ENCODE data around the gene ACER2. TPM values are rescaled to one million over a fixed set of nuclear protein-coding genes. Genes with fewer than 3 reads are reported as not detected.
"Not testable (repeated sequence)": the region's sequence is repeated elsewhere in the genome, so short reads cannot be mapped to it uniquely, and the experiment has no call there.

ACER2 gene
- total RNA-seq, 2 donors from 2014 or later, result 2.4 to 2.8 TPM

DNA sequence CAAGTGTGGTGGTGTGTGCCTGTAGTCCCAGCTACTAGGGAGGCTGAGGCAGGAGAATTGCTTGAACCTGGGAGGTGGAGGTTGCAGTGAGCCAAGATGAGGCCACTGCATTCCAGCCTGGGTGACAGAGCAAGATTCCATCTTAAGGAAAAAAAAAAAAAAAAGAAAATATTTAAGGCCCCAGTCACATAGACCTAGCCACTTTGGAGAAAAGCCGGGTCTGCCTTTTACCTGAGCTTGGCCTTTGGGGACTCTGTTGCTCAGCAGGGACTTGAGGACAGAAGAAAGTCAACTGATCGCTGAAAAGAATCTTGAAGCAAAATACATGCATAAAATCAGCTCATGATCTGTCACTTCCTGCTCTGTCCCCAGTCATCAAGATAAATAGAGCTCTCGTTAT is 4.6 kb downstream of the ACER2 start:
- H3K27ac Mint-ChIP-seq; H3K4me3 Mint-ChIP-seq; ATAC-seq (replicated peaks in 1 of 2); DNase-seq; H3K27me3 Mint-ChIP-seq (ENCODE audit: low read depth); H3K36me3 Mint-ChIP-seq (ENCODE audit: insufficient read depth in 2 of 2); H3K9me3 Mint-ChIP-seq: not testable (repeated sequence)
- peaks cover 19% of the 10 kb centered on the region for H3K4me1 Mint-ChIP-seq (ENCODE audit: low read depth)

DNA sequence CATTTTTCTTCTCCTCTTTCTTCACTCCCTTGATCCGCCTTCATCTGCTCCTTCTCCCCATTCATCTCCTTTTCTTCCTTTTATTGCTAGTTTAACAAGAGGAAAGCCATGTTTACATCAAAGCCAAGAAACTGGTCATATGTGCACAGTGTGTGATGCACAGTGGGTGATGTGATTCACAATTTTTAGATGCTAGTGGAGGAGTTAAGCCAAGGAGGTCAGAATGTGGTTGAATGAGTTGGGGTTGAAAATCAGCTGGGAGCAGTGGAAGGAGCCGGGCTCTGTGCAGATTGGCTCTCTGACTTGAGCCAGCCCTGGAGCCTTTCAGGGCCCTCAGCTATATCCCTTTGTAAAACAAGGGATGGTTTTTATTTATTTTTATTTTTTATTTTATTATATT is 7.3 kb downstream of the ACER2 start:
- no peaks in the 10 kb centered on the region for H3K9me3 Mint-ChIP-seq
- no peak overlapping the region for H3K4me3 Mint-ChIP-seq
- H3K4me1 Mint-ChIP-seq (ENCODE audit: low read depth), result peaks cover 4% of the 10 kb centered on the region
- no peak for DNase-seq
- no peak overlapping the region for H3K27ac Mint-ChIP-seq
- no peak for ATAC-seq (replicated peaks in 1 of 2)
- no peaks in the 10 kb centered on the region for H3K36me3 Mint-ChIP-seq (ENCODE audit: insufficient read depth in 2 of 2)
- H3K27me3 Mint-ChIP-seq (ENCODE audit: low read depth), result no peaks in the 10 kb centered on the region

DNA sequence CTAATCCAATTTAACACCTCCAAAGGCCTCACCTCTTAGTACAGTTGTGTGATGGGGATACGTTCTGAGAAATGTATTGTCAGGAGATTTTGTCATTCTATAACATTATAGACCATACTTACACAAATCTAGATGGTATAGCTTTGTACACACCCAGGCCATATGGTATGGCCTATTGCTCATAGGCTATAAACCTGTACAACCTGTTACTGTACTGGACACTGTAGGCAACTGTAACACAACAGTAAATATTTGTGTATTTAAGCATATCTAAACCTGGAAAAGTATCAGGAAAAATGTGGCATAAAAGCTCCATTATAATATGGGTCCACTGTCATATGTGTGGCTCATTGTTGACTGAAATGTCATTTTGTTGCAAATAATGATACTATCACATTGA is 12.1 kb downstream of the ACER2 start:
- Mint-ChIP-seq H3K27ac (no peak overlapping the region), H3K36me3 (ENCODE audit: insufficient read depth in 2 of 2) (no peaks in the 10 kb centered on the region), H3K4me3 (no peak overlapping the region), H3K4me1 (ENCODE audit: low read depth) (no peaks in the 10 kb centered on the region), H3K9me3 (no peaks in the 10 kb centered on the region), H3K27me3 (ENCODE audit: low read depth) (no peaks in the 10 kb centered on the region)
- DNase-seq (no peak), ATAC-seq (replicated peaks in 1 of 2) (no peak)

DNA sequence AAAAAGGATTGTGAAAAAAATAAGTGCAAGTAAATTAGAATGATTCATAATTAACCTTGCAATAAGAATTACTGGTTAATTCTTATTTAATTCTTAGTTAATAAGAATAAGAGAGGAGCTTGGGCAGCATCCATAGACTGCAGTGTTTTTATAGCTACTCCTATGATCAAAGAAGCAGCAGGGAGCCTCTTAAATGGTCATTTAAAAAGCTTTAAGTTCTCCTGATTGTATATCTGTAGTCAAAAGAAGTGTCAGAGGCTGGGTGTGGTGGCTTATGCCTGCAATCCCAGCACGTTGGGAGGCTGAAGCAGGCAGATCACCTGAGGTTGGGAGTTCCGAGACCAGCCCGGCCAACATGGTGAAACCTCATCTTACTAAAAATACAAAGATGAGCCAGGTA is 14.4 kb downstream of the ACER2 start:
- Mint-ChIP-seq H3K9me3 (no peaks in the 10 kb centered on the region), H3K27me3 (ENCODE audit: low read depth) (no peaks in the 10 kb centered on the region), H3K27ac (no peak overlapping the region), H3K4me3 (no peak overlapping the region), H3K36me3 (ENCODE audit: insufficient read depth in 2 of 2) (no peaks in the 10 kb centered on the region), H3K4me1 (ENCODE audit: low read depth) (no peaks in the 10 kb centered on the region)
- DNase-seq (no peak), ATAC-seq (replicated peaks in 1 of 2) (no peak)

DNA sequence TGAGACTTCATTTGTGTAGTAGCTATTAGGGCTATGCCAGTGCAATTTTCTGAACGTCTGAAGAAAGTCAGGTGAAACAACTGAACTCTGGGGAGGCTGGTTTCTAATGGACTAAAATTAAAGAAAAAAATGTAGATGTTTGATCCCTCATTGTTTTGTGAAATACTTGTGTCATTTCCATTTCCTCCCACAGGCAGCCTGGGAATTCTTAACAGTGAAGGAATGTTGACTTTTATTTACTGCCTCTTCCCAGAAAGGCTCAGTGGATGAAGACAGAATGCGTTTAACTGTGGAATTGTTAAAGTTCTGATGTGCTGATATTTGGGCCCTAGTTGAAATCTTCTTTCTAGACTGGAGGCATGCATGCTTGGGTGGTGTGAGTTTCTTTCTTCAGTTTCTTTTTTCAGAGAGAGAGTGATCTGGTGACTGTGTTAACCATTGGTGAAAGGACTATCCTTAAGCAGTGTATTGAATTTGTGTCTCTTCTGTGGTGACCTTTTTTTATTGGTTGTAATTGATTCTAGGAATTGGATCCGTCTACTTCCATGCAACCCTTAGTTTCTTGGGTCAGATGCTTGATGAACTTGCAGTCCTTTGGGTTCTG is 15.5 kb downstream of the ACER2 start:
- ATAC-seq (replicated peaks in 1 of 2) (no peak), DNase-seq (no peak)
- Mint-ChIP-seq H3K9me3 (no peaks in the 10 kb centered on the region), H3K27me3 (ENCODE audit: low read depth) (no peaks in the 10 kb centered on the region), H3K4me1 (ENCODE audit: low read depth) (no peaks in the 10 kb centered on the region), H3K27ac (no peak overlapping the region), H3K4me3 (no peak overlapping the region), H3K36me3 (ENCODE audit: insufficient read depth in 2 of 2) (no peaks in the 10 kb centered on the region)

DNA sequence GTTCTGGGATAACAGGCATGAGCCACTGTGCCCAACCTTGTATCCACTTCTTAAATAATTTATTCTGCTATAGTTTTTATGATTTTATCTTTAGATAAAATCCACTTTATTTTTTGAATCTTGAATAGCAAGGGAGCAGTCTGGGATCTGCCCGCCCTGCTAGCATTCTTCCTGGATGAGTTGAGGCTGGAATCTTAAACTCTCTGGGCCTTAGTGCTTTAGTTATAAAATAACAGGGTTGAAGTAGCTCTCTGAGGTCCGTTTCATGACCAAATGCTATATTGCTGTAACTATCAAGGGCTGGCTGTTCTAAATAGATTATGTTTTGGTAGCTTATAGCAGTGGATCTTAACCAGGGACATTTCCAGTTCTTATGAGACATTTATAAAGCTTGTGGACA is 20.8 kb downstream of the ACER2 start:
- DNase-seq (no peak), ATAC-seq (replicated peaks in 1 of 2) (no peak)
- Mint-ChIP-seq H3K27me3 (ENCODE audit: low read depth) (no peaks in the 10 kb centered on the region), H3K36me3 (ENCODE audit: insufficient read depth in 2 of 2) (no peaks in the 10 kb centered on the region), H3K4me3 (no peak overlapping the region), H3K9me3 (no peaks in the 10 kb centered on the region), H3K27ac (no peak overlapping the region), H3K4me1 (ENCODE audit: low read depth) (no peaks in the 10 kb centered on the region)

DNA sequence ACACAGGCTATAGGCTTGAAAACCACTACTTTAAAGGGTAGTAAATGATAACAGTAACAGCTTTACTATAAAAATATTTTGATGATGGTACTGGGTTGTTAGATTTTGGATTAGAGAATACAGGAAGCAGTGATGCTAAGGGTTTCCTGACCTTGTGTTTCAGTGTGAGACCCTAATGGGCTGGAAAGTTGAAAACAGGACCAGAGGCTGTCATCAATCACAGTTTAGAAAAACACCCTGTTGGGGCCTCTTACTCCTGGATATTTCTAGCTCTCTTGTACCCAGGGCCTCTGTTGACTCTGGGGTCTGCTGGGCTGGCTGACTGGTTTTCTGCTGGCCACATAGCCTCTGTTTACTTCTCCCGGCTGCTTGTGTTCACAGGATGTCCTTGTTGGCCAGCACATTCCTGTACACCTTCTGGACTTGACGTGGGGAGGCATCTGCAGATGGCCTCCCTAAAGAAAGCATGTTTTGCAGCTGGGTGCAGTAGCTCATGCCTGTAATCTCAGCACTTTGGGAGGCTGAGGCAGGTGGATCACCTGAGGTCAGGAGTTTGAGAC is 21.5 kb downstream of the ACER2 start:
- Mint-ChIP-seq H3K4me1 (ENCODE audit: low read depth) (no peaks in the 10 kb centered on the region), H3K27me3 (ENCODE audit: low read depth) (no peaks in the 10 kb centered on the region), H3K27ac (no peak overlapping the region), H3K9me3 (no peaks in the 10 kb centered on the region), H3K4me3 (no peak overlapping the region), H3K36me3 (ENCODE audit: insufficient read depth in 2 of 2) (no peaks in the 10 kb centered on the region)
- ATAC-seq (replicated peaks in 1 of 2) (no peak), DNase-seq (no peak)

DNA sequence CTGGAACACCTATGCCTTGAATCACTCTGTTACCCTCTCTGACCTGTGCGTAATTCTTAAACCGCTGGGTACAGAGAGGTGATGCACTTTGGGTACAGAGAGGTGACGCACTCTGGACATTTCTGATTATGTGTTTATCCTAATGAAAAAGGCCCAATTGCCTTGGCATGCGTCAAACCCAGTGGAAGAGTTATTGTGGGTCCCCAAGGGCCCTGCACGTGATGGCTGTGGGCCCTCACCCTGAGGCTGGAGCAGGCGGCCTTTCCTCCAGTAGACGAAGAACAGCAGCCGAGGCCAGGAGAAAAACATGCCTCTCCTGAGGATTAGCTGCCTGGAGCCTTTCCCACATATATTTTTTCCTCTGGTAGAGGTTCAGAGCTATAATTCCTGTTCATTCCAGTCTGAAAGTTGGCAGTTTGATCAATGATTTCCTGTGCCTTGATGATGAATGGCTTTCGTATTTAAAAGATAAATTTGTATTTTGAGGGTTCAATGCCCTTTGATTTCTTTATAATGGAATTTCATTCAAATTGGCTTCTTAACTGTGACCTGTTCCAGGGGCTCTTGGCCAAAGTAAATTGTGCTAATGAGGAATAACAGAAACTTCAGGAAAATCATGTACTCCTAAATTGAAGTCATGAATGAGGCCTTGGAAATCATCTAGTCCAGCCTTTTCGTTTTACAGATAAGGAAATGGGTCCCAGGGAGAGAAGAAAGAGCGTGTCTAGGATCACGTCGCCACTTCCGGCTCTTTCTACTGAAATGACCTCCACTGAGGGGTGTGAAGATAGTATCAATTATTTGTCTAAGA is 22.8 kb downstream of the ACER2 start:
- no peaks in the 10 kb centered on the region for H3K27me3 Mint-ChIP-seq (ENCODE audit: low read depth)
- no peak overlapping the region for H3K27ac Mint-ChIP-seq
- ATAC-seq (replicated peaks in 1 of 2) (no peak), DNase-seq (no peak)
- no peaks in the 10 kb centered on the region for H3K36me3 Mint-ChIP-seq (ENCODE audit: insufficient read depth in 2 of 2)
- H3K4me1 Mint-ChIP-seq (ENCODE audit: low read depth), result no peaks in the 10 kb centered on the region
- no peak overlapping the region for H3K4me3 Mint-ChIP-seq
- H3K9me3 Mint-ChIP-seq, result no peaks in the 10 kb centered on the region

DNA sequence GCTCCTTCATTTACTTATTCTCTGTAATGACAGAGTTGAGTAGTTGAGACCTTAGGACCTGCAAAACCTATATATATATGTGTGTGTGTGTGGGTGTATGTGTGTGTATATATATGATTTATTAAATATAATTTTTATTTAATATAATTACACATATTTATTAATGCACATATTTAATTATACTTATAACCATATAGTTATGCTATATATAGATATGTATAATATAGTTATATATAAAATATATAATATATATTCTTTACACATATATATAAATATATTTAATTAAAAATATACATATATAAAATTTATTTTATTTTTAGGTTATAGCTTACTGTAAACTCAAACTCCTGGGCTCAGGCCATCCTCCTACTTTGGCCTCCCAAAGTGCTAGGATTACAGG is 23.7 kb downstream of the ACER2 start:
- DNase-seq, result no peak
- H3K9me3 Mint-ChIP-seq, result no peaks in the 10 kb centered on the region
- H3K36me3 Mint-ChIP-seq (ENCODE audit: insufficient read depth in 2 of 2), result no peaks in the 10 kb centered on the region

DNA sequence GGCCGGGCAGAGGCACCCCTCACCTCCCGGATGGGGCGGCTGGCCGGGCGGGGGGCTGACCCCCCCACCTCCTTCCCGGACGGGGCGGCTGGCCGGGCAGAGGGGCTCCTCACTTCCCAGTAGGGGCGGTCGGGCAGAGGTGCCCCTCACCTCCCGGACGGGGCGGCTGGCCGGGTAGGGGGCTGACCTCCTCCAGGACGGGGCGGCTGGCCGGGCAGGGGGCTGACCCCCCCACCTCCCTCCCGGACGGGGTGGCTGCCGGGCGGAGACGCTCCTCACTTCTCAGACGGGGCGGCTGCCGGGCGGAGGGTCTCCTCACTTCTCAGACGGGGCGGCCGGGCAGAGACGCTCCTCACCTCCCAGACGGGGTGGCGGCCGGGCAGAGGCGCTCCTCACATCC is 24.9 kb downstream of the ACER2 start:
- not testable (repeated sequence) for H3K4me1 Mint-ChIP-seq (ENCODE audit: low read depth); H3K27me3 Mint-ChIP-seq (ENCODE audit: low read depth); H3K27ac Mint-ChIP-seq; ATAC-seq (replicated peaks in 1 of 2); DNase-seq; H3K36me3 Mint-ChIP-seq (ENCODE audit: insufficient read depth in 2 of 2); H3K9me3 Mint-ChIP-seq; H3K4me3 Mint-ChIP-seq

More for the DNA sequence above, 23.7 kb downstream of the ACER2 start:
- Mint-ChIP-seq H3K4me3 (no peak overlapping the region), H3K27ac (no peak overlapping the region), H3K27me3 (ENCODE audit: low read depth) (no peaks in the 10 kb centered on the region), H3K4me1 (ENCODE audit: low read depth) (no peaks in the 10 kb centered on the region)
- no peak for ATAC-seq (replicated peaks in 1 of 2)

DNA sequence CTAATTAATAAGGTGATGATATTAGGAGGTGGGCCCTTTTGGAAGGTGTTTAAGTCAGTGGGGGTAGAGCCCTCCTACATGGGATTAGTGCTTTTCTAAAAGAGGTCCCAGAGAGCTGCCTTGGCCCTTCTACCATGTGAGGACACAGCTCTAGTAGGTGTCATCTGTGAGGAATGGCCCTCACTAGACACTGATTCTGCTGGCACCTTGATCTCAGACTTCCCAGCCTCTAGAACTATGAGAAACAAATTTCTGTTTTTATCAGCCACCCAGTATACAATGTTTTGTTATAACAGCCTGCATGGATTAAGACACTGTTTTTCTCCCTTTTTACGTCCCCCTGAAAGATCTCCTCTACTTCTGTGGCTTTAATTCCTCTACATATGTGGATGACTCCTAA is 31.6 kb downstream of the ACER2 start:
- H3K9me3 Mint-ChIP-seq, result no peaks in the 10 kb centered on the region
- H3K36me3 Mint-ChIP-seq (ENCODE audit: insufficient read depth in 2 of 2), result no peaks in the 10 kb centered on the region
- DNase-seq (no peak), ATAC-seq (replicated peaks in 1 of 2) (no peak)
- no peak overlapping the region for H3K27ac Mint-ChIP-seq
- H3K27me3 Mint-ChIP-seq (ENCODE audit: low read depth), result no peaks in the 10 kb centered on the region
- peaks cover 15% of the 10 kb centered on the region for H3K4me1 Mint-ChIP-seq (ENCODE audit: low read depth)
- H3K4me3 Mint-ChIP-seq, result no peak overlapping the region

DNA sequence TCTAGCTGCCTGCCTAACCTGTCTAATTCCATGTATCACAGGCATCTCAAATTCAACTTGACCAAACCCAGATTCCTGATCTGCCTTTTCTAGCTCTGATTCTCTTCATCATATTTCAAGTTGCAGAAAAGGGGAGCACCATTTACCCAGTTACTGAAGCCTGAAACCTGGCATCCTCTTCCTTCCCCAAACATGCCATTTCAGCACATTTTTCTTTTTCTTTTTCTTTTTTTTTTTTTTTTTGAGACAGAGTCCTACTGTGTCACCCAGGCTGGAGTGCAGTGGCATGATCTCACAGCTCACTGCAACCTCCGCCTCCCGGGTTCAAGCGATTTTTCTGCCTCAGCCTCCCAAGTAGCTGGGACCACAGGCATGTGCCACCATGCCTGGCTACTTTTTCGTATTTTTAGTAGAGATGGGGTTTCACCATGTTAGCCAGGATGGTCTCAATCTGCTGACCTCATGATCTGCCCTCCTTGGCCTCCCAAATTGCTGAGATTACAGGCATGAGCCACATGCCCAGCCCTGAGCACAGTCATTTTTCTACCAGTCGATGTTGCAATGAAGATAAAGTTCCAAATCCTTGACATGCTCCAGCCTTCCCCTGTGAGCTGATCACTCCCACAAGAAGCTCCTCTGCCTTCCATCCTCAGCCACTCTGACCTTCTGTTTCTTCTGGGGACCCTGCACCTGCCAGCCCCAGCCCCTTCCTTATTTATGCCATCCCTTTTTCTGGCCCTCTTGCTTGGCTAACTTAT is 32.2 kb downstream of the ACER2 start:
- H3K36me3 Mint-ChIP-seq (ENCODE audit: insufficient read depth in 2 of 2), result no peaks in the 10 kb centered on the region
- H3K9me3 Mint-ChIP-seq, result no peaks in the 10 kb centered on the region
- peaks cover 15% of the 10 kb centered on the region for H3K4me1 Mint-ChIP-seq (ENCODE audit: low read depth)
- H3K27me3 Mint-ChIP-seq (ENCODE audit: low read depth), result no peaks in the 10 kb centered on the region
- no peak for DNase-seq
- ATAC-seq (replicated peaks in 1 of 2), result peak in 1 of 2 donors; percentile 41
- H3K4me3 Mint-ChIP-seq, result peak overlapping the region; percentile 45 to 64
- H3K27ac Mint-ChIP-seq, result peak overlapping the region; percentile 75

DNA sequence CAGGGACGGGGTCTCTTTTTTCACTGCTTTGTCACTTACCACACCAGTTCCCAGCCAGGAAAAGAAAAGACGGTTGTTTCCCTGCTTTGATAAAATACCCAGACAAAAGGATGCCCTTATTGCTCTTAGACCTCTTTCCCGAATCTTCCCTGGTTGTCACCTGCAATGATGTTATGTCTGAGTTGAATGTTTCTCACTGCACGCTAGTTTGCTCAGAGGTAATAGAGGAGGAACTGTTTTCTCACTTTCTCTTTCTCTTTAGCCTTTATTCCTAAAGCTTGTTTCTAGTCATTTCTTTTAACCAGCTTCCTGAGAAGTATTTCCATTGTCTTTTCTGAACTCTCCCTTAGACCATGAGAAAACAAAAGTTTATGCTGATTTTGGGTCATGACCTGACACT is 32.9 kb downstream of the ACER2 start:
- no peaks in the 10 kb centered on the region for H3K27me3 Mint-ChIP-seq (ENCODE audit: low read depth)
- DNase-seq (no peak), ATAC-seq (replicated peaks in 1 of 2) (peak; percentile 56 to 76)
- peak overlapping the region; percentile 75 for H3K27ac Mint-ChIP-seq
- H3K4me1 Mint-ChIP-seq (ENCODE audit: low read depth), result peaks cover 15% of the 10 kb centered on the region
- no peaks in the 10 kb centered on the region for H3K9me3 Mint-ChIP-seq
- H3K4me3 Mint-ChIP-seq, result peak overlapping the region; percentile 64 to 80
- no peaks in the 10 kb centered on the region for H3K36me3 Mint-ChIP-seq (ENCODE audit: insufficient read depth in 2 of 2)

All from activated T-cell treated with anti-CD3 and anti-CD28 coated beads, Interleukin-2, amount 50 U/mL, for 72 hours (primary cell).